ENCODE results near the gene TTLL11. TPM values are rescaled to one million over a fixed set of nuclear protein-coding genes. Genes with fewer than 3 reads are reported as not detected.

TTLL11 gene
- polyA plus RNA-seq, 1 of the 3 experiments (the other 2 are of a cell fraction) = 6.8 TPM

DNA sequence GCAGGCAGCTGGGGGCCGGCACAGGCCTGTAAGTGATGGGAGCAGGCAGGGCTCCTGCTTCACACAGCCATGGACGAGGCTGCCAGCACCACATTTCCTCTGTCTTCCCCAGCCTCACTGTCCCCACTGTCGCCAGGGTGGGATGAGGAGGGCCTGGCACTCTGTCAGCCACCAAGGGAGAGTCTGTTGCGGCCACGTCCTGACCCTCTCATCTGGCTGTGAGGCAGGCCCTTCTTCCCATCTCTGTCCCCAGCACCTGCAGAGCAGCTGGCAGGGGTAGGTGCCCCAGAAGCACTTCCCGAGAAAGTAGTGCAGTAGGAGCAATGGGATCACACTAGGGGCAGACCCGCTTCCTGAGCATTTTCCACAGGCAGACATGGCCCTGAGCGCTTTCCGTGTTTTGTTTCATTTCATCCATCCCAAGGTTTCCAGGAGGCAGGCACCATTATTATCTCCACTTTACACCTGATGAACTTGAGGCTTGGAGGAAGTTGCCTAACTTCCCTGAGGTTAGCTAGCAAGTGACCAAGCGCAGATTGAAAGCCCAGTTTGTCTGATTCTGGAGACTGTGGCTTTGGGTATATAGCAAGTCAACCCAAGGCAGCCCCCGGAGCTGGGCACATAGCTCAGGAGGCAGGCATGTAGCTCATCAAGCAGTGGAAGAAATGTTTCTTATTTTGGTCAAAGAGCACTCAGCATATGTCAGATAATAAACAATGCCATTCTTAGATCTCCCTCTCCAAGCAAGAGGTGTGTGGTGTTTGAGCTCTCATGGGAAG, 239.3 kb downstream of the TTLL11 start:
- ChIA-PET POLR2A (no interaction called here), CTCF (interaction anchor here (1.4 kb wide), 1 partner anchor 157 kb away, joined by 3 read pairs; no protein-coding TSS in a partner anchor)
- H3K4me1 ChIP-seq (ENCODE audit: control insufficient read depth in 1 of 2, insufficient read depth in 2 of 2, low read depth in 1 of 2, low read length in 1 of 2) = no peaks in the 10 kb centered on the region
- no peak overlapping the region for H3K9ac ChIP-seq
- H3K9me2 ChIP-seq = no peaks in the 10 kb centered on the region
- H3K4me3 ChIP-seq (ENCODE audit: low read depth in 2 of 2, low read length in 1 of 2) = no peak overlapping the region
- H3K79me2 ChIP-seq (ENCODE audit: insufficient read depth) = no peaks in the 10 kb centered on the region
- no peaks in the 10 kb centered on the region for H4K20me1 ChIP-seq (ENCODE audit: insufficient read depth)
- DNase-seq = no peak
- peaks cover 0 to 6% of the 10 kb centered on the region in 2 experiments for H3K36me3 ChIP-seq (replicated peaks in 1 of 2; ENCODE audit: control insufficient read depth in 1 of 2, insufficient read depth in 2 of 2, low read length in 1 of 2)
- TF ChIP-seq, protein P1, sequence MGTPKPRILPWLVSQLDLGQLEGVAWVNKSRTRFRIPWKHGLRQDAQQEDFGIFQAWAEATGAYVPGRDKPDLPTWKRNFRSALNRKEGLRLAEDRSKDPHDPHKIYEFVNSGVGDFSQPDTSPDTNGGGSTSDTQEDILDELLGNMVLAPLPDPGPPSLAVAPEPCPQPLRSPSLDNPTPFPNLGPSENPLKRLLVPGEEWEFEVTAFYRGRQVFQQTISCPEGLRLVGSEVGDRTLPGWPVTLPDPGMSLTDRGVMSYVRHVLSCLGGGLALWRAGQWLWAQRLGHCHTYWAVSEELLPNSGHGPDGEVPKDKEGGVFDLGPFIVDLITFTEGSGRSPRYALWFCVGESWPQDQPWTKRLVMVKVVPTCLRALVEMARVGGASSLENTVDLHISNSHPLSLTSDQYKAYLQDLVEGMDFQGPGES (IDR thresholded peaks at IDR 0.05; ENCODE audit: low read depth, low read length) = no peak
- TF ChIP-seq SMC3 (IDR thresholded peaks at IDR 0.05; ENCODE audit: low read depth, low read length) = no peak
- H3K27ac ChIP-seq (ENCODE audit: low read depth in 2 of 2, low read length in 1 of 2) = no peak overlapping the region
- H3K27me3 ChIP-seq (ENCODE audit: insufficient read depth) = no peaks in the 10 kb centered on the region
- no peaks in the 10 kb centered on the region for H3F3A ChIP-seq (replicated peaks; ENCODE audit: insufficient read depth)
- H3K9me3 ChIP-seq = peaks cover 2% of the 10 kb centered on the region; the same call in 1 of the 2 replicates
- no peak overlapping the region for H2AFZ ChIP-seq (ENCODE audit: low read depth)
- WGBS (ENCODE audit: low lambda C conversion rate) = 87% methylated on average over 6 of the region's 11 CpGs
- H3K4me2 ChIP-seq = no peak overlapping the region

DNA sequence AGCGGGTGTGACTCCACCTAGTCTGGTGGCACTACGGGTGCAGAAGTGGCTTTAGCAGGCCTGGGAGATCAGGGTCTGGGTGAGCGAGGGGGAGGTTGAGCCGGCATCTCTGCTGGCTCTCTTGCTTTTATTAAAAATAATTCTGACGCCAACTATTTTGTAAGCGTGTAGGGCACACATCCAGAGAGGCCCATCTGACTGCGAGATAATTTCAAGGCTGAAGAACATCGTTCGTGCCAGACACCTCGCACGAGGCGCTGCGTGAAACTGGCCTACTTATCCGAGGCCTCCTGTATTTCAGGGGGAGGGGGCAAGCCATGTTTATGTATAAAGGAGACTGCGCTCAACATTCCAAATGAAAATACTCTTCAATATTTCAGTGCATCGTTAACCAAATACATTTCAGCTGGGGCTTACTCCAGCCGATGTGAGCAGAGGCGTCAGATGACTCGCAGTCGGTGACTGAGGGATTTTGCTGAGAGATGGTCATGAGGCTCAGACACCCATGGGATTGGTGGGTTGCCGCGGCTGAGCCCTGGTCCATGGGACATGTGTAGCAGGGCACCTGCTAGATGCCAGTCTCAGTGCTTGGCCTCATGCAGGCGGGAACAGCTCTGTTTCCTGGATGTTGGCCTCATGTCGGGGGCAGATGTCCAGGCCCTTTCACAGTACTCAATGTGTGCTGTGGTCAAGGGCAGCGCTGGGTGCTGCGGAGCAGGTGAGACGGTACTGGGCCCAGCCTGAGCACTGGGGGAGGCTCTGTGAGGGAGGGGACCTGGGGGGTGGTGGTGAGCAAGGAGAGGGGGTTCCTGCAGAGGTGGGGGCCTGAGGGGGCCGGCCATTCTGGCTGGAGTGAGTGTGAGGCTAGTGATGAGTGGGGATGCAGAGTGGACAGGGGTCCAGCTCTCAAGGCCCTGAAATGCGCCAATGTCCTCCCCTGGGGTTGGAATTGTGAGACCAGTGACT, 240.2 kb downstream of the TTLL11 start:
- Histone ChIP-seq H3K79me2 (ENCODE audit: insufficient read depth) (no peaks in the 10 kb centered on the region), H3K4me1 (ENCODE audit: control insufficient read depth in 1 of 2, insufficient read depth in 2 of 2, low read depth in 1 of 2, low read length in 1 of 2) (no peaks in the 10 kb centered on the region), H2AFZ (ENCODE audit: low read depth) (no peak overlapping the region), H3F3A (replicated peaks; ENCODE audit: insufficient read depth) (no peaks in the 10 kb centered on the region), H3K9me3 (peaks cover 6% of the 10 kb centered on the region; the same call in 1 of the 2 replicates), H3K27ac (ENCODE audit: low read depth in 2 of 2, low read length in 1 of 2) (no peak overlapping the region), H4K20me1 (ENCODE audit: insufficient read depth) (no peaks in the 10 kb centered on the region), H3K4me2 (no peak overlapping the region), H3K9me2 (no peaks in the 10 kb centered on the region), H3K4me3 (ENCODE audit: low read depth in 2 of 2, low read length in 1 of 2) (no peak overlapping the region), H3K27me3 (ENCODE audit: insufficient read depth) (no peaks in the 10 kb centered on the region), H3K36me3 (replicated peaks in 1 of 2; ENCODE audit: control insufficient read depth in 1 of 2, insufficient read depth in 2 of 2, low read length in 1 of 2) (peaks cover 0 to 6% of the 10 kb centered on the region in 2 experiments), H3K9ac (no peak overlapping the region)
- DNase-seq = no peak
- ChIA-PET CTCF (no interaction called here), POLR2A (no interaction called here)
- 95% methylated on average over 27 of the region's 29 CpGs for WGBS (ENCODE audit: low lambda C conversion rate)
- no peak for TF ChIP-seq MEF2A (IDR thresholded peaks at IDR 0.05; ENCODE audit: borderline replicate concordance, low read depth)
- TF ChIP-seq NRF1 (IDR thresholded peaks at IDR 0.05; ENCODE audit: low read depth, low read length) = no peak
- TF ChIP-seq, protein P2, sequence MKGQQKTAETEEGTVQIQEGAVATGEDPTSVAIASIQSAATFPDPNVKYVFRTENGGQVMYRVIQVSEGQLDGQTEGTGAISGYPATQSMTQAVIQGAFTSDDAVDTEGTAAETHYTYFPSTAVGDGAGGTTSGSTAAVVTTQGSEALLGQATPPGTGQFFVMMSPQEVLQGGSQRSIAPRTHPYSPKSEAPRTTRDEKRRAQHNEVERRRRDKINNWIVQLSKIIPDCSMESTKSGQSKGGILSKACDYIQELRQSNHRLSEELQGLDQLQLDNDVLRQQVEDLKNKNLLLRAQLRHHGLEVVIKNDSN (IDR thresholded peaks at IDR 0.05; ENCODE audit: borderline replicate concordance, low read depth) = no peak
- no peak for TF ChIP-seq YY1 (IDR thresholded peaks at IDR 0.05; ENCODE audit: low read depth)
- no peak for TF ChIP-seq CHD2 (IDR thresholded peaks at IDR 0.05; ENCODE audit: low read length, partially characterized antibody)
- no peak for TF ChIP-seq POLR2AphosphoS5 (IDR thresholded peaks at IDR 0.05; ENCODE audit: low read depth, low read length)
- TF ChIP-seq TCF12 (IDR thresholded peaks at IDR 0.05) = no peak

Measured in SK-N-SH (cell line).